ENCODE data around the gene BTBD6. TPM values are rescaled to one million over a fixed set of nuclear protein-coding genes. Genes with fewer than 3 reads are reported as not detected.

BTBD6 gene
- polyA plus RNA-seq (ENCODE audit: low read depth in 6 of 6) = 1 to 10 TPM; 2.9 to 9.4 (median 6.1) TPM

DNA sequence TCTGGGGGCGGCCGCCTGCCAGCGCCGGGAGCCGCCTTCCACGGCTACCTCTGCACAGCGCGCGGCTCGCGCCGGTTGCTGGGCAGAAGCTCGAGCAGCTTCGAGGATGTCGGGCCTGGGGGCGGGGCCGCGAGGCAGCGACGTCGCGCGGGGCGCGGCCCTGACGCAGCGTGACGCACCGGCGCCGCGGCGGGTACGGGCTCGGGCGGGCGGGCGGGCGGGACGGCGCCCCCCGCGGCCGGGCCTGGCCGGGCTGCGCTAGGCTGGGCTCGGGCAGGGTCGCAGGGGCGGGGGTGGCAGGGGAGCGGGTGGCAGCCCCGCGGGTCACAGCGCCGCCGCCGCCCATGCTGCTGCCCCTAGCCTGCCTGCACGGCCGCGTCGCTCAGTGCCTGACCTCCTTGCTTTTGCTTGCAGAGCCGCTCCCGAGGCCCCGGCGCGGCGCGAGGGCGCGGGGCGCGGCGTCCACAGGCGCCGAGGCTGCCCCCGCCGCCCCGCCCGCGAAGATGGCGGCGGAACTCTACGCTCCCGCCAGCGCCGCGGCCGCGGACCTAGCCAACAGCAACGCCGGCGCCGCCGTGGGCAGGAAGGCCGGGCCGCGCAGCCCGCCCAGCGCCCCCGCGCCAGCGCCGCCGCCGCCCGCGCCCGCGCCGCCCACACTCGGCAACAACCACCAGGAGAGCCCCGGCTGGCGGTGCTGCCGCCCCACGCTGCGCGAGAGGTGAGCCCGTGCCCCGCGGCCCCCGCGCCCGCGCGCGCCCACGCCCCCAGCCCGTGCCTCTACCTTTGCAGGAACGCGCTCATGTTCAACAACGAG is at the start of gene BTBD6:
Gene BTBD6, plus strand, starts transcription at position 166 of the 814 bp plus-strand sequence. Its CDS starts 179 bp downstream, at position 345.
- Mint-ChIP-seq H3K4me3 (peak within 1 kb of the TSS; percentile 78 to 89 (median 82)), H3K36me3 (peaks cover 0 to under 1% of the 10 kb centered on the region in 2 donors), H3K27me3 (no peaks in the 10 kb centered on the region), H3K4me1 (peaks cover 14 to 45% (median 31%) of the 10 kb centered on the region in 3 donors), H3K9me3 (no peaks in the 10 kb centered on the region), H3K27ac (peak within 1 kb of the TSS in 5 of 6 donors; percentile 61 to 88 (median 82))
- DNase-seq (peak; percentile 89), ATAC-seq (ENCODE audit: low read depth in 2 of 2) (peak; percentile 92)

DNA sequence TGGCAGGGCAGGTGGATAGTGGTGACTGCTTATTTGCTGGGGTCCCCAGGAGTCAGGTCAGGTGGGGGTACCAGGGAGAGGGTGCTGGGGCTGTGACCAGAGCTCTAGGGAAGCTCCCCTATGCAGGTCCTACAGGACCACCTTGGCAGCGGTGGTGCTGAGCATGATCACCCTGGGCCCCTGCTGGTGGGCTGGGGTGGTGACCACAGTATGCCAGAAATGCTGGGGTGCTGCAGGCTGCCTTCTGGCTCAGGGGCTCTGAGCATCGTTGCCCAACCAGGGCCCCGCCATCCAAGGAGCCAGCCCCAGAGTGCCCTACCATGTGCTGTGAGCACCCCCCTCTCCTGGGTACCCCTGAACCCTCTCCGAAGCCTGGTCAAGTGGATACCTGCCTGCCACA is 49.7 kb upstream of the BTBD6 start:
- Mint-ChIP-seq H3K27ac (peak overlapping the region in 3 of 6 donors; percentile 22 to 93 (median 38)), H3K27me3 (peaks cover 27 to 69% (median 54%) of the 10 kb centered on the region in 3 donors), H3K36me3 (no peaks in the 10 kb centered on the region), H3K4me1 (peaks cover 26 to 32% (median 30%) of the 10 kb centered on the region in 3 donors), H3K4me3 (peak overlapping the region in 1 of 8 donors; percentile 36), H3K9me3 (no peaks in the 10 kb centered on the region)
- DNase-seq (no peak), ATAC-seq (ENCODE audit: low read depth in 2 of 2) (no peak)

- Mint-ChIP-seq H3K27ac (peak overlapping the region in 2 of 6 donors; percentile 39 to 93), H3K9me3 (no peaks in the 10 kb centered on the region), H3K4me1 (peaks cover 22 to 27% (median 25%) of the 10 kb centered on the region in 3 donors), H3K27me3 (peaks cover 22 to 64% (median 50%) of the 10 kb centered on the region in 3 donors), H3K36me3 (no peaks in the 10 kb centered on the region), H3K4me3 (no peak overlapping the region)
- ATAC-seq (ENCODE audit: low read depth in 2 of 2) (no peak), DNase-seq (no peak)
Measured at GRCh38 chr14:105199093-105199492, 49.2 kb upstream of the BTBD6 start.

GRCh38 chr14:105200074-105200473 is 48.3 kb upstream of the BTBD6 start:
- Mint-ChIP-seq H3K27ac (no peak overlapping the region), H3K9me3 (no peaks in the 10 kb centered on the region), H3K36me3 (no peaks in the 10 kb centered on the region), H3K4me1 (peaks cover 15 to 29% (median 27%) of the 10 kb centered on the region in 3 donors), H3K4me3 (peak overlapping the region in 2 of 8 donors; percentile 37 to 51), H3K27me3 (peaks cover 22 to 55% (median 41%) of the 10 kb centered on the region in 3 donors)
- DNase-seq (no peak), ATAC-seq (ENCODE audit: low read depth in 2 of 2) (no peak)

- Mint-ChIP-seq H3K36me3 (no peaks in the 10 kb centered on the region), H3K27ac (peak overlapping the region in 1 of 6 donors; percentile 38), H3K9me3 (no peaks in the 10 kb centered on the region), H3K27me3 (peaks cover 20 to 52% (median 37%) of the 10 kb centered on the region in 3 donors), H3K4me3 (no peak overlapping the region), H3K4me1 (peaks cover 12 to 26% (median 24%) of the 10 kb centered on the region in 3 donors)
- DNase-seq (no peak), ATAC-seq (ENCODE audit: low read depth in 2 of 2) (no peak)
Measured at GRCh38 chr14:105200641-105201040, 47.7 kb upstream of the BTBD6 start.

- peak; percentile 4 to 11 for ATAC-seq (ENCODE audit: low read depth in 2 of 2)
- Mint-ChIP-seq H3K36me3 (no peaks in the 10 kb centered on the region), H3K27me3 (peaks cover 17 to 45% (median 33%) of the 10 kb centered on the region in 3 donors), H3K4me1 (peaks cover 7 to 22% (median 21%) of the 10 kb centered on the region in 3 donors), H3K9me3 (no peaks in the 10 kb centered on the region), H3K27ac (peak overlapping the region in 2 of 6 donors; percentile 47 to 54), H3K4me3 (peak overlapping the region in 5 of 8 donors; percentile 12 to 64 (median 43))
- DNase-seq = no peak
Measured at GRCh38 chr14:105201156-105201924, 47.0 kb upstream of the BTBD6 start.

- ATAC-seq (ENCODE audit: low read depth in 2 of 2) (peak; percentile 31 to 32), DNase-seq (peak; percentile 34)
- Mint-ChIP-seq H3K4me3 (peak overlapping the region in 5 of 8 donors; percentile 12 to 64 (median 43)), H3K27ac (peak overlapping the region in 1 of 6 donors; percentile 79), H3K9me3 (no peaks in the 10 kb centered on the region), H3K36me3 (no peaks in the 10 kb centered on the region), H3K27me3 (peaks cover 17 to 44% (median 33%) of the 10 kb centered on the region in 3 donors), H3K4me1 (peaks cover 7 to 22% (median 21%) of the 10 kb centered on the region in 3 donors)
Measured at GRCh38 chr14:105201925-105202513, 46.3 kb upstream of the BTBD6 start.

- H3K27me3 Mint-ChIP-seq = peaks cover 14 to 33% (median 28%) of the 10 kb centered on the region in 3 donors
- peaks cover 7 to 22% (median 21%) of the 10 kb centered on the region in 3 donors for H3K4me1 Mint-ChIP-seq
- DNase-seq = peak; percentile 52
- peak; percentile 38 to 49 for ATAC-seq (ENCODE audit: low read depth in 2 of 2)
- no peaks in the 10 kb centered on the region for H3K36me3 Mint-ChIP-seq
- peak overlapping the region in 2 of 6 donors; percentile 26 to 65 for H3K27ac Mint-ChIP-seq
- peak overlapping the region in 1 of 8 donors; percentile 30 for H3K4me3 Mint-ChIP-seq
- H3K9me3 Mint-ChIP-seq = no peaks in the 10 kb centered on the region
Measured at GRCh38 chr14:105203057-105203531, 45.2 kb upstream of the BTBD6 start.

- H3K36me3 Mint-ChIP-seq = no peaks in the 10 kb centered on the region
- H3K4me3 Mint-ChIP-seq = no peak overlapping the region
- ATAC-seq (ENCODE audit: low read depth in 2 of 2) (no peak), DNase-seq (no peak)
- peak overlapping the region in 2 of 6 donors; percentile 19 to 72 for H3K27ac Mint-ChIP-seq
- peaks cover 7 to 25% (median 21%) of the 10 kb centered on the region in 3 donors for H3K4me1 Mint-ChIP-seq
- H3K9me3 Mint-ChIP-seq = no peaks in the 10 kb centered on the region
- H3K27me3 Mint-ChIP-seq = peaks cover 8 to 27% (median 22%) of the 10 kb centered on the region in 3 donors
Measured at GRCh38 chr14:105203701-105204100, 44.6 kb upstream of the BTBD6 start.

- ATAC-seq (ENCODE audit: low read depth in 2 of 2) (peak; percentile 20 to 51), DNase-seq (no peak)
- no peaks in the 10 kb centered on the region for H3K9me3 Mint-ChIP-seq
- peaks cover 3 to 20% (median 16%) of the 10 kb centered on the region in 3 donors for H3K27me3 Mint-ChIP-seq
- no peak overlapping the region for H3K4me3 Mint-ChIP-seq
- H3K4me1 Mint-ChIP-seq = peaks cover 7 to 26% (median 19%) of the 10 kb centered on the region in 3 donors
- no peaks in the 10 kb centered on the region for H3K36me3 Mint-ChIP-seq
- peak overlapping the region in 4 of 6 donors; percentile 47 to 78 (median 61) for H3K27ac Mint-ChIP-seq
Measured at GRCh38 chr14:105204206-105204930, 44.0 kb upstream of the BTBD6 start.

GRCh38 chr14:105204931-105205672 is 43.2 kb upstream of the BTBD6 start:
- Mint-ChIP-seq H3K4me1 (peaks cover 7 to 26% (median 19%) of the 10 kb centered on the region in 3 donors), H3K9me3 (no peaks in the 10 kb centered on the region), H3K27ac (no peak overlapping the region), H3K36me3 (no peaks in the 10 kb centered on the region), H3K27me3 (peaks cover 0 to 13% (median 8%) of the 10 kb centered on the region in 3 donors), H3K4me3 (no peak overlapping the region)
- ATAC-seq (ENCODE audit: low read depth in 2 of 2) = no peak
- no peak for DNase-seq
